Activated CD4-positive, alpha-beta T cell treated with anti-CD3 and anti-CD28 coated beads, Interleukin-2, amount 50 U/mL, for 48 hours (primary cell): ENCODE results near the gene CEACAM7.

Experiments
- DNase-seq, 2 experiments: peaks; one replicate each; pipeline ENCODE4 v3.0.0-alpha.2; 2020

CEACAM7 gene

GRCh38 chr19:41646589-41647204 lies 41.4 kb downstream of the CEACAM7 start:
- peak; percentile 62 to 65 for DNase-seq

- DNase-seq, result peak; percentile 75 to 79
Measured at GRCh38 chr19:41641879-41642485, 46.1 kb downstream of the CEACAM7 start.

- no peak for DNase-seq
Measured at GRCh38 chr19:41638641-41639081, 49.4 kb downstream of the CEACAM7 start.

- DNase-seq, result no peak
Measured at GRCh38 chr19:41637484-41637883, 50.6 kb downstream of the CEACAM7 start.

GRCh38 chr19:41627966-41628675 lies 59.9 kb downstream of the CEACAM7 start:
- no peak for DNase-seq

GRCh38 chr19:41626877-41627276 lies 61.2 kb downstream of the CEACAM7 start, which contains the start of gene CEACAM4:
Gene CEACAM4 (minus strand): TSS chr19:41627074. CDS start chr19:41626963, 111 bp downstream.
- no peak for DNase-seq

- DNase-seq, result no peak
Measured at GRCh38 chr19:41626278-41626677, 61.8 kb downstream of the CEACAM7 start.

- no peak for DNase-seq
Measured at GRCh38 chr19:41624937-41625336, 63.1 kb downstream of the CEACAM7 start.

GRCh38 chr19:41624515-41624914 lies 63.6 kb downstream of the CEACAM7 start:
- no peak for DNase-seq

- no peak for DNase-seq
Measured at GRCh38 chr19:41623360-41623759, 64.7 kb downstream of the CEACAM7 start.
